Stomach (tissue), 9 donors: ENCODE results near the gene PIPOX. TPM values are rescaled to one million over a fixed set of nuclear protein-coding genes. Genes with fewer than 3 reads are reported as not detected.

ENCODE experiments used
- DNase-seq, 2 donors: peaks; one replicate each; pipeline versions ENCODE4 v3.0.0 to v3.0.0-alpha.2; 2013 to 2019
- H3K27ac ChIP-seq, 5 donors: fragments of 200-600 bp in 4 of 5; sonication (generic) in 4 of 5; one replicate each; pipeline ENCODE4 v1.5.1; 2013 to 2019; ENCODE audit warnings: mild to moderate bottlenecking in 1 of 5, moderate library complexity in 1 of 5
- H3K27me3 ChIP-seq, 3 donors: fragments of 200-600 bp; sonication (generic); one replicate each; pipeline ENCODE4 v1.5.1; 2017 to 2019; ENCODE audit warnings: mixed run types in 1 of 3
- H3K36me3 ChIP-seq, 4 donors: fragments of 200-600 bp; sonication (generic); 1 replicate in 3 of 4; 2 replicates in 1 of 4; pipeline ENCODE4 v1.5.1; 2016 to 2019
- H3K4me1 ChIP-seq, 4 donors: fragments of 200-600 bp; sonication (generic); one replicate each; pipeline ENCODE4 v1.5.1; 2016 to 2019
- H3K4me3 ChIP-seq, 4 donors: fragments of 200-600 bp; sonication (generic) in 3 of 4; one replicate each; pipeline ENCODE4 v1.5.1; 2016 to 2019; ENCODE audit warnings: mild to moderate bottlenecking in 1 of 4
- H3K9me3 ChIP-seq, 4 donors: fragments of 200-600 bp; sonication (generic); one replicate each; pipeline ENCODE4 v1.5.1; 2016 to 2019
- CTCF ChIP-seq, 7 experiments: fragments of 450-650 bp in 4 of 7; fragments of 200-600 bp in 3 of 7; sonication (generic) in 3 of 7; IDR thresholded peaks; one replicate each; pipeline ENCODE4 v1.5.1; 2016 to 2019; ENCODE audit warnings: antibody characterized with exemption in 7 of 7, control low read depth in 2 of 7, mild to moderate bottlenecking in 1 of 7
- EP300 ChIP-seq: sonication (generic); formaldehyde crosslinking; IDR thresholded peaks from one replicate; pipeline ENCODE4 v1.6.1; 2017; ENCODE audit warnings: antibody characterized with exemption
- POLR2A ChIP-seq, 4 donors: fragments of 450-650 bp; IDR thresholded peaks; one replicate each; pipeline ENCODE4 v1.6.1; 2016; ENCODE audit warnings: antibody characterized with exemption in 4 of 4, control low read depth in 2 of 4, mild to moderate bottlenecking in 1 of 4, moderate library complexity in 1 of 4
- POLR2AphosphoS5 ChIP-seq, 3 donors: sonication (generic); formaldehyde crosslinking; IDR thresholded peaks; one replicate each; pipeline ENCODE4 v1.6.1; 2016; ENCODE audit warnings: antibody characterized with exemption in 3 of 3
- WGBS, 5 donors: extraction: QIAGEN DNeasy Blood & Tissue Kit in 3 of 5; methylation state at CpG; one replicate each; pipeline versions ENCODE4 v1.1.5 to v1.1.7; 2013 to 2018; 5-methylcytosine and 5-hydroxymethylcytosine counted together
- intact Hi-C: fragments of 100-400 bp; cut with DNase I; formaldehyde crosslinking; loops from one replicate; pipeline ENCODE4 v1.15.1; 2023; ENCODE audit warnings: low total_unique reads
- polyA plus RNA-seq, 3 donors: library from polyadenylated mRNA; stranded (reverse); fragments of 200-250 nt; gene quantifications; one replicate each; pipeline ENCODE4 v1.2.3, GENCODE V29; 2013
- total RNA-seq, 5 donors: library from RNA; depleted of rRNA; stranded (reverse); fragments of >200 nt; gene quantifications; one replicate each; pipeline versions ENCODE4 v1.1.0 to v1.2.3, GENCODE V29; 2014 to 2016
- donor health status: healthy with polysubstance abuse.
- donor health status: Bipolar disorder and iron deficiency.
- donor health status: healthy.

The PIPOX gene
- total and polyA plus RNA-seq, 8 donors = 0.31 to 13.8 (median 1.8) TPM; not detected in 1

- TF ChIP-seq EP300 (no peak), POLR2AphosphoS5 (IDR thresholded peaks at IDR 0.05) (no peak), CTCF (IDR thresholded peaks at IDR 0.05) (no peak)
- intact Hi-C loops = no loop called here
- no peaks in the 10 kb centered on the region for H3K36me3 ChIP-seq
- peaks cover 6 to 11% (median 9%) of the 10 kb centered on the region in 4 donors for H3K4me1 ChIP-seq
- peaks cover 0 to 56% (median 28%) of the 10 kb centered on the region in 3 donors for H3K27me3 ChIP-seq
- H3K9me3 ChIP-seq = no peaks in the 10 kb centered on the region
- WGBS, 5 donors = 58 to 70% (median 64%) methylated on average over 6 of the region's 6 CpGs
- H3K27ac ChIP-seq = no peak overlapping the region
- H3K4me3 ChIP-seq = no peak overlapping the region
- no peak for DNase-seq
Measured at GRCh38 chr17:29024316-29024952, 18.5 kb upstream of the PIPOX start.

- H3K27me3 ChIP-seq = peaks cover 0 to 63% (median 19%) of the 10 kb centered on the region in 3 donors
- TF ChIP-seq POLR2AphosphoS5 (IDR thresholded peaks at IDR 0.05) (no peak), CTCF (IDR thresholded peaks at IDR 0.05) (no peak), EP300 (no peak), POLR2A (IDR thresholded peaks at IDR 0.05) (no peak)
- intact Hi-C loops = no loop called here
- no peaks in the 10 kb centered on the region for H3K36me3 ChIP-seq
- H3K27ac ChIP-seq = no peak overlapping the region
- DNase-seq = no peak
- H3K4me1 ChIP-seq = no peaks in the 10 kb centered on the region
- 40 to 54% (median 48%) methylated on average over 5 of the region's 5 CpGs for WGBS, 5 donors
- no peak overlapping the region for H3K4me3 ChIP-seq
- peaks cover 0 to 26% (median 18%) of the 10 kb centered on the region in 4 donors for H3K9me3 ChIP-seq
Measured at GRCh38 chr17:29031488-29031887, 11.5 kb upstream of the PIPOX start.

GRCh38 chr17:29032013-29032856, 10.7 kb upstream of the PIPOX start:
- 25 to 38% (median 32%) methylated on average over 11 of the region's 11 CpGs for WGBS, 5 donors
- TF ChIP-seq CTCF (IDR thresholded peaks at IDR 0.05) (no peak), POLR2A (IDR thresholded peaks at IDR 0.05) (no peak), POLR2AphosphoS5 (IDR thresholded peaks at IDR 0.05) (no peak), EP300 (no peak)

GRCh38 chr17:29032857-29033197, 10.1 kb upstream of the PIPOX start:
- intact Hi-C loops = no loop called here
- WGBS, 5 donors = 17 to 32% (median 21%) methylated on average over 5 to 6 of the region's 6 CpGs
- TF ChIP-seq POLR2AphosphoS5 (IDR thresholded peaks at IDR 0.05) (no peak), CTCF (IDR thresholded peaks at IDR 0.05) (no peak), POLR2A (IDR thresholded peaks at IDR 0.05) (no peak), EP300 (no peak)
- Histone ChIP-seq H3K27me3 (peaks cover 0 to 68% (median 31%) of the 10 kb centered on the region in 3 donors), H3K4me3 (no peak overlapping the region), H3K4me1 (no peaks in the 10 kb centered on the region), H3K36me3 (no peaks in the 10 kb centered on the region), H3K9me3 (peaks cover 0 to 26% (median 18%) of the 10 kb centered on the region in 4 donors), H3K27ac (no peak overlapping the region)
- no peak for DNase-seq

More at GRCh38 chr17:29032013-29032856, 10.7 kb upstream of the PIPOX start:
- intact Hi-C loops = no loop called here
- H3K4me1 ChIP-seq = no peaks in the 10 kb centered on the region
- H3K4me3 ChIP-seq = no peak overlapping the region
- no peaks in the 10 kb centered on the region for H3K36me3 ChIP-seq
- H3K9me3 ChIP-seq = peaks cover 0 to 26% (median 18%) of the 10 kb centered on the region in 4 donors
- DNase-seq = no peak
- H3K27me3 ChIP-seq = peaks cover 0 to 67% (median 27%) of the 10 kb centered on the region in 3 donors
- no peak overlapping the region for H3K27ac ChIP-seq
